HG03342 (cell line): ENCODE results near the gene AVPR1A.

ENCODE experiments used
- ATAC-seq: cut with Tn5 transposase; IDR thresholded peaks from one replicate; pipeline ENCODE4 v1.9.1; 2021; ENCODE audit warnings: mild to moderate bottlenecking, moderate library complexity; ENCODE audit not compliant: unreplicated experiment

Gene AVPR1A

DNA sequence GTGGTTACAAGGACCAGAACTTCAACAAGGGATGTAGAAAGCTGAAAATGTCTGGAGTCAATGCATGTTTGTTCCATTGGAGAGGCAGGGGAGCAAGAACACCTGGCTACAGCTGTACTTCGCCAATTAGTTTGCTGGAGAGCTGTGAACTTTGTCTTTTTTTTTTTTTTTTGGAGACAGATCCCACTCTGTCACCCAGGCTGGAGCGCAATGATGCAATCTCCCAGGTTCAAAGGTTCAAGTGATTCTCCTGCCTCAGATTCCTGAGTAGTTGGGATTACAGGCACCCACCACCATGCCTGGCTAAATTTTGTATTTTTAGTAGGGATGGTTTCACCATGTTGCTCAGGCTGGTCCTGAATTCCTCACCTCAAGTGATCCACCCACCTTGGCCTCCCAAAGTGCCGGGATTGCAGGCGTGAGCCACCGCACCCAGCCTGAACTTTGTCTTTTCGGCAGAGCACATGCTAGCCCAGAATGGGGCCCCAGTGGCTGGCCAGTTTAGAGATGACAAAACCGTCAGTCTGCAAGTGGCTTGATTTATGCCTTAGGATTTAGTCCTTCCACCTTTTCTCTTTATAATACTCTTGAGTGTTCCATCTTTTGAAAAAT, 55.5 kb downstream of the AVPR1A start:
- ATAC-seq: no peak

DNA sequence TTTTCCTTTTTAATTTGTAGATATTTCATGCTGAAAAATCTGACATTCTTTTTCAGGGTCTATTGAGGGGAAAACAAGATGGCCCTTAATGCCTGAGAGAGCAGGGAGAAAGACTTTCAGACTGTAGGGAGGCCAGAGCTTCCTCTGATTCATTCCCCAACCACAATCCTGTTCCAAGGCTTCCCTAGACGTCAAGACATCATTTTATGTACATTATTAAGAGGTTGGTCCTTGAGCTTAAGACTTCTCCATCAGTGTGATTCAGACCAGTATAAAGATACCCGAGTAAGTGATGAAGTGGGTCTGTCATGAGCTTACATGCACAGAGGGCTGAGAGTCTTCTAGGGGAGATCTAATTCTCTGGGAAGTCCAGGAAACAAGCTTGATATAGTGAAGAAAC, 57.3 kb downstream of the AVPR1A start:
- no peak for ATAC-seq

DNA sequence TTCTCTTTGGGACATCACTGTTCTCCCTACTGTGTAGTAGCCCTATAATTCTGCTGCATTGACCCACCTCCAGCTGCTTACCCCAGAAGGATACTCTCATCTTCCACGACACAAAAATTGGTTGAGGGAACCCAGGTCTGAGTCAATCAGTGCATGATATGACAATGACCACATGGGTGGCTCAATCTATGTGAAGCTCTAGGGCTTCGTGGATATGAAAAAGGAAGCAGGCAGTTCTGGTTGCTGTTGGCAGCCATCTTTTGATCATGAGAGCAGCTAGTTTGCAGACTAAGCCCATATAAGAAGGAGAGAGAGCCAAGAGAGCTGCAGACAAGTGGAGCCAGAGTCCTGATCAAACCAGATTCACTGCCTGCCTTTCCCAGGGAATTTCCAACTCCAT, 57.9 kb downstream of the AVPR1A start:
- no peak for ATAC-seq
